ENCODE measurements around the gene HOOK2. TPM values are rescaled to one million over a fixed set of nuclear protein-coding genes. Genes with fewer than 3 reads are reported as not detected.
"Not testable (repeated sequence)": the region's sequence is repeated elsewhere in the genome, so short reads cannot be mapped to it uniquely, and the experiment has no call there.

HOOK2 gene
- total RNA-seq, 1 donor from 2014 or later, result 17.9 TPM

- intact Hi-C loops (cut with micrococcal nuclease), result loop anchor here (1.0 to 5.0 kb wide), 5 partner anchors 28 to 282 kb away; partner anchors contain the start of genes FBXW9, PRDX2, ZNF443 and ZNF564
Measured at GRCh38 chr19:12723641-12724426, 51.5 kb downstream of the HOOK2 start, which contains the start of gene TNPO2. Gene TNPO2 (minus strand): TSS chr19:12723932. CDS start chr19:12720977, 2,955 bp downstream.

DNA sequence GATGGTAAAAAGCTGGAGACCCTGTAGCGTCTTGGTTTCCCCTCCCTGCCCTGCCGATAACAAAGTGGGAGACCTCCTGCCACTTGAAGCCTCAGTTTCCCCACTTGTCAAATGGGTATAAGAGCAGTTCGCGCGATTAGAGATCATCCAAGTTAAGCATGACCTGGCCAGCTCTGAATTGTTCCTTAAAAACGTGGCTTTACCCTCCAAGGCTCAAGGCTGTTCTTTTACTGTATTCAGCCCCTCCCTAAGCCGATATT, 52.0 kb downstream of the HOOK2 start:
- intact Hi-C loops (cut with micrococcal nuclease), result loop anchor here (1.0 to 5.0 kb wide), 4 partner anchors 27 to 281 kb away; partner anchors contain the start of genes FBXW9, PRDX2, ZNF443 and ZNF564

- intact Hi-C loops (cut with micrococcal nuclease), result loop anchor here (1.0 to 5.0 kb wide), 9 partner anchors 12 to 280 kb away; partner anchors contain the start of genes CALR, DHPS, FARSA and FBXW9
Measured at GRCh38 chr19:12722566-12723380, 52.6 kb downstream of the HOOK2 start.

GRCh38 chr19:12721656-12722565, 53.4 kb downstream of the HOOK2 start:
- intact Hi-C loops (cut with micrococcal nuclease), result loop anchor here (1.0 to 5.0 kb wide), 8 partner anchors 12 to 280 kb away; partner anchors contain the start of genes CALR, DHPS, FARSA and PRDX2

DNA sequence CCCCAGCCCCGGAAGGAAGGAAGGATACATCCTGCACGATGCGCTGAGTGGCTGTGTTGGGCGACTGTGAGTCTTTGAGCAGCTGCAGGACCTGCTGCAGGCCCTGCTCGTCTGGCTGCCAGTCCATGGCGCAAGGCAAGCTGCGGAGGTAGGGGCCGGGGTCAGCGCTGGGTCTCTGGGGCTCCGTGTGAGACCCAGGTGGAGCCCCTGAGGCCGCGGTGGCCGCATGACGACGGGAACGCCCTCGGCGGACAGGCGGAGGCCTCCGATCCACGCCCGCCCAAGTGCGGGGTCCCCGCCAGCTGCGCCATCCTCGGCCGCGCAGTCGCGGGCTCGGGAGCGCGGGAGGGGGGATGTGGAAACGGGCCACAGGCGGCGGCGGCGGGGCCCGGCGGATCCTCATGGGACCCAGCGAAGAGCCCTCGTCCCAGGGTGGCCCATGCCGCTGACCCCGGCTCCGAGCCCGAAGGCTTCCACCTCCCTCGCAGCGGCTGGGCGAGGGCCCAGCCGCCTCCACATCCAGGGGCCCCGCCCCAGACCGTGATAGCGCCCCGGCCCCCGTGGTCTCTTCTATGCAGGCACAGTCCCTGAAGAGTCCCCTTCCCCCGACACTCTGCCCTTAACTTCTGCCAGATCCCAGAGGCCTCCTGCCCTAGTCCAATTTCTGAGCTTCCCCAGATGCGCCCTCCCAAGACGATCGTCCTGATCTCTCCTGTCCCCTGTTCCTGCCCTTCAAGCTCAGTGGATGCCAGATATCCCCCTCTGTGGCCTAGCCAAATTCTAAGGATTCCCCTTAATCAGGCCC, 54.3 kb downstream of the HOOK2 start:
- intact Hi-C loops (cut with micrococcal nuclease), result loop anchor here (5.0 kb wide), 2 partner anchors 169 to 279 kb away; partner anchors contain the start of genes ZNF443 and ZNF564

DNA sequence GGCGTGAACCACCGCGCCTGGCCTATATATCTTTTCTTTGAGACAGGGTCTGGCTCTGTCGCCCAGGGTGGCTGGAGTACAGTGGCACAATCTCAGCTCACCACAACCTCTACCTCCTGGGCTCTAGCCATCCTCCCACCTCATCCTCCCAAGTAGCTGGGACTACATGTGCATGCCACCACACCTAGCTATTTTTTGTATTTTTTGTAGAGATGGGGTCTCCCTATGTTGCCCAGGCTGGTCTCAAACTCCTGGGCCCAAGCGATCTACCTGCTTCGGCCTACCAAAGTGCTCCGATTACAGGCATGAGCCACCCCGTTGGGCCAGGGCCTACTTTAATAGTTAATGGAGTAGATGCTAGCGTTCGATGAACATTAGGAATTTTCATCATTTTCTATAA, 55.1 kb downstream of the HOOK2 start:
- intact Hi-C loops (cut with micrococcal nuclease), result loop anchor here (5.0 kb wide), 2 partner anchors 168 to 278 kb away; partner anchors contain the start of genes ZNF443 and ZNF564

- intact Hi-C loops (cut with micrococcal nuclease), result no loop called here
Measured at GRCh38 chr19:12715929-12716328, 59.4 kb downstream of the HOOK2 start.

DNA sequence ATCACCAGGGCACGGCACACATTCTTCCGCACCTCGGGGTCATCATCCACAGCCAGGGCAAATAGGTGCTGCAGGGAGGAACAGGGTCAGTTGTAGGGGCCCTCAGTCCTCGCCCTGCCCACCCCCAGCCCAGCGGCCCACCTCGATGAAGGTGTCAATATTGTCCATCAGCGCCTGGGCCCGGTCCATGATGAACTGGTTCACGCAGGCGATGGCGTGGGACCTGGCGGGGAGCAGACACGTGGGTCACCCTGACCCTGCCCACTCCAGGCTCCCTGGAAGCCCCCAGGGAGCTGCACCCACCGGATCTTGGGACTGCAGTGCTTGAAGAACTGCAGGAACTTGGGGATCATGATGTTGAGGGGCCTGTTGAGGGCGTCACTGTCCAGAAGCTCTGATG, 60.2 kb downstream of the HOOK2 start:
- intact Hi-C loops (cut with micrococcal nuclease), result no loop called here

DNA sequence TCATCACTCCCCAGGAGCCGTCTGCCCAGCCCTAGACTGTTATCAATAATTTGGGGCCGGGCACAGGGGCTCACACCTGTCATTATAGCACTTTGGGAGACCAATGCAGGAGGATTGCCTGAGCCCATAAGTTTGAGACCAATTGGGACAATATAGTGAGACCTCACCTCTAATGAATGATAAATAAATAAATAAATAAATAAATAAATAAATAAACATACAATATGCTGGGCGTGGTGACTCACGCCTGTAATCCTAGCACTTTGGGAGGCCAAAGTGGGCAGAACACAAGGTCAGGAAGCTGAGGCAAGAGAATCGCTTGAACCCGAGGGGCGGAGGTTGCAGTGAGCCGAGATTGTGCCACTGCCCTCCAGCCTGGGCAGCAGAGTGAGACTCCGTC, 62.0 kb downstream of the HOOK2 start:
- intact Hi-C loops (cut with micrococcal nuclease), result not testable (repeated sequence)

Other genes starting within 250 kb of the HOOK2 start
- gene ZNF564, start 224.1 kb downstream of the HOOK2 start, total RNA-seq, result 11.0 and 11.2 TPM in 2 replicates
- 13.1 and 14.8 TPM in 2 replicates for gene ZNF490, start 164.7 kb downstream of the HOOK2 start, total RNA-seq
- 31.4 and 34.3 TPM in 2 replicates for gene ZNF791, start 164.6 kb downstream of the HOOK2 start, total RNA-seq
- gene MAN2B1, start 108.8 kb downstream of the HOOK2 start, total RNA-seq, result 189 and 197 TPM in 2 replicates
- gene WDR83, start 108.7 kb downstream of the HOOK2 start, total RNA-seq, result 19.2 and 20.1 TPM in 2 replicates
- 108 and 121 TPM in 2 replicates for gene DHPS, start 93.7 kb downstream of the HOOK2 start, total RNA-seq
- not detected in 2 replicates for gene GNG14, start 87.6 kb downstream of the HOOK2 start, total RNA-seq
- gene FBXW9, start 78.9 kb downstream of the HOOK2 start, total RNA-seq, result 5.0 and 6.1 TPM in 2 replicates
- 86.1 and 87.4 TPM in 2 replicates for gene TNPO2, start 51.6 kb downstream of the HOOK2 start, total RNA-seq
- 180 and 185 TPM in 2 replicates for gene TRIR, start 40.9 kb downstream of the HOOK2 start, total RNA-seq
- 66.7 and 69.3 TPM in 2 replicates for gene GET3, start 38.1 kb downstream of the HOOK2 start, total RNA-seq
- gene BEST2, start 23.8 kb downstream of the HOOK2 start, total RNA-seq, result 0.10 TPM in 1 of 2 replicates, not detected in the other
- gene JUNB, start 15.9 kb upstream of the HOOK2 start, total RNA-seq, result 309 and 316 TPM in 2 replicates
- 300 and 302 TPM in 2 replicates for gene PRDX2, start 26.2 kb upstream of the HOOK2 start, total RNA-seq
- 13.0 and 24.6 TPM in 2 replicates for gene THSD8, start 26.5 kb upstream of the HOOK2 start, total RNA-seq
- 24.3 and 30.5 TPM in 2 replicates for gene RNASEH2A, start 31.0 kb upstream of the HOOK2 start, total RNA-seq
- not detected in 2 replicates for gene RTBDN, start 59.0 kb upstream of the HOOK2 start, total RNA-seq
- gene MAST1, start 63.0 kb upstream of the HOOK2 start, total RNA-seq, result 0.49 and 1.1 TPM in 2 replicates
- gene DNASE2, start 105.9 kb upstream of the HOOK2 start, total RNA-seq, result 29.5 and 32.6 TPM in 2 replicates
- gene KLF1, start 111.6 kb upstream of the HOOK2 start, total RNA-seq, result 0.22 and 0.41 TPM in 2 replicates
- gene GCDH, start 115.6 kb upstream of the HOOK2 start, total RNA-seq, result 48.0 and 49.5 TPM in 2 replicates
- gene SYCE2, start 143.7 kb upstream of the HOOK2 start, total RNA-seq, result 1.9 and 2.8 TPM in 2 replicates
- 108 and 117 TPM in 2 replicates for gene FARSA, start 158.2 kb upstream of the HOOK2 start, total RNA-seq
- 1,347 and 1,385 TPM in 2 replicates for gene CALR, start 163.1 kb upstream of the HOOK2 start, total RNA-seq
- gene RAD23A, start 170.3 kb upstream of the HOOK2 start, total RNA-seq, result 113 and 115 TPM in 2 replicates
- gene GADD45GIP1, start 181.7 kb upstream of the HOOK2 start, total RNA-seq, result 16.6 and 17.9 TPM in 2 replicates
- 0.10 TPM in 1 of 2 replicates, not detected in the other for gene DAND5, start 194.0 kb upstream of the HOOK2 start, total RNA-seq
- 0.96 and 1.1 TPM in 2 replicates for gene NFIX, start 219.9 kb upstream of the HOOK2 start, total RNA-seq

Measured in T-helper 1 cell treated with Interleukin-12 subunit alpha and Interleukin-12 subunit beta and Interleukin-4 antibody, amounts not matched to agents 30 ng/mL and 1 ng/mL, for 36 hours (primary cell).